SK-N-SH treated with all-trans-retinoic acid at 6 μM for 48 hours (cell line): ENCODE data around the gene TADA3.
A peak's percentile ranks its signal among the peaks of the same experiment; 100 is the strongest.

Source experiments
- ATAC-seq: fragments of 200-7000 bp; cut with Tn5 transposase; 3 replicates; pipeline ENCODE4 v1.9.1; 2020; ENCODE audit warnings: mild to moderate bottlenecking, moderate library complexity
- ARNTL ChIP-seq: fragments of 450-650 bp; formaldehyde crosslinking; IDR thresholded peaks from 2 replicates; pipeline ENCODE4 v1.5.0; 2020; ENCODE audit warnings: low read depth, mild to moderate bottlenecking, moderate library complexity, borderline replicate concordance
- CREB5 ChIP-seq: fragments of 250-450 bp; sonication (Bioruptor Pico); IDR thresholded peaks from 2 replicates; pipeline ENCODE4 v1.5.1; 2020; ENCODE audit warnings: low read depth, mild to moderate bottlenecking, moderate library complexity
- CSDC2 ChIP-seq: fragments of 250-450 bp; sonication (Bioruptor Pico); IDR thresholded peaks from 2 replicates; pipeline ENCODE4 v1.5.0; 2020; ENCODE audit warnings: mild to moderate bottlenecking, moderate library complexity
- CSRNP3 ChIP-seq: fragments of 250-450 bp; sonication (Bioruptor Pico); IDR thresholded peaks from 2 replicates; pipeline ENCODE4 v1.5.1; 2021; ENCODE audit warnings: mild to moderate bottlenecking, moderate library complexity
- ESRRG ChIP-seq: fragments of 250-450 bp; sonication (Bioruptor Pico); IDR thresholded peaks from 2 replicates; pipeline ENCODE4 v1.6.1; 2021; ENCODE audit warnings: mild to moderate bottlenecking
- GLIS3 ChIP-seq: fragments of 250-450 bp; sonication (Bioruptor Pico); IDR thresholded peaks from 2 replicates; pipeline ENCODE4 v1.5.0; 2020; ENCODE audit warnings: mild to moderate bottlenecking, moderate library complexity
- ISL1 ChIP-seq: fragments of 250-450 bp; sonication (Bioruptor Pico); IDR thresholded peaks from 2 replicates; pipeline ENCODE4 v2.1.2; 2022; ENCODE audit warnings: mild to moderate bottlenecking, moderate library complexity
- OSR1 ChIP-seq: fragments of 250-450 bp; sonication (Bioruptor Pico); IDR thresholded peaks from 2 replicates; pipeline ENCODE4 v1.8.0; 2022; ENCODE audit warnings: moderate library complexity, mild to moderate bottlenecking, inconsistent platforms
- POU6F1 ChIP-seq: fragments of 250-450 bp; sonication (Bioruptor Pico); IDR thresholded peaks from 2 replicates; pipeline ENCODE4 v1.8.0; 2021; ENCODE audit warnings: low read depth, mild to moderate bottlenecking, moderate library complexity, borderline replicate concordance
- PPARA ChIP-seq: fragments of 250-450 bp; sonication (Bioruptor Pico); IDR thresholded peaks from 2 replicates; pipeline ENCODE4 v1.5.0; 2020; ENCODE audit warnings: mild to moderate bottlenecking, borderline replicate concordance
- RARB ChIP-seq: fragments of 250-450 bp; sonication (Bioruptor Pico); IDR thresholded peaks from 2 replicates; pipeline ENCODE4 v1.8.0; 2021; ENCODE audit warnings: mild to moderate bottlenecking, moderate library complexity
- SNAI2 ChIP-seq: fragments of 250-450 bp; sonication (Bioruptor Pico); IDR thresholded peaks from 2 replicates; pipeline ENCODE4 v1.5.0; 2020; ENCODE audit warnings: mild to moderate bottlenecking, moderate library complexity
- TOX ChIP-seq: fragments of 250-450 bp; sonication (Bioruptor Pico); IDR thresholded peaks from 2 replicates; pipeline ENCODE4 v1.8.0; 2021; ENCODE audit warnings: mild to moderate bottlenecking, moderate library complexity, borderline replicate concordance
- TSHZ2 ChIP-seq: fragments of 250-450 bp; sonication (Bioruptor Pico); IDR thresholded peaks from 2 replicates; pipeline ENCODE4 v1.5.0; 2020; ENCODE audit warnings: mild to moderate bottlenecking, moderate library complexity
- ZC3H10 ChIP-seq: fragments of 250-450 bp; sonication (Bioruptor Pico); IDR thresholded peaks from 2 replicates; pipeline ENCODE4 v1.5.1; 2021; ENCODE audit warnings: mild to moderate bottlenecking, moderate library complexity
- ZFP3 ChIP-seq: fragments of 250-450 bp; sonication (Bioruptor Pico); IDR thresholded peaks from 2 replicates; pipeline ENCODE4 v1.5.0; 2020; ENCODE audit warnings: mild to moderate bottlenecking, moderate library complexity
- ZNF565 ChIP-seq: fragments of 450-650 bp; formaldehyde crosslinking; conservative IDR thresholded peaks from 2 replicates; pipeline ENCODE4 v1.5.0; 2020; ENCODE audit warnings: low read depth, mild to moderate bottlenecking, moderate library complexity
- ZNF70 ChIP-seq: fragments of 450-650 bp; formaldehyde crosslinking; IDR thresholded peaks from 2 replicates; pipeline ENCODE4 v1.5.0; 2020; ENCODE audit warnings: mild to moderate bottlenecking, moderate library complexity
- ZNF8 ChIP-seq: fragments of 450-650 bp; formaldehyde crosslinking; IDR thresholded peaks from 2 replicates; pipeline ENCODE4 v1.5.0; 2020; ENCODE audit warnings: mild to moderate bottlenecking, moderate library complexity

The TADA3 gene

GRCh38 chr3:9792405-9793160 is at the start of gene TADA3, which contains the start of gene ARPC4:
TSS of gene TADA3 (minus strand) at chr3:9792473. CDS start at chr3:9791466, 1,007 bp downstream.
TSS of gene ARPC4 (plus strand) at chr3:9793082. CDS start at chr3:9793122, 40 bp downstream.
- ATAC-seq = peak; percentile 93
- TF ChIP-seq ARNTL (CRISPR knock-in tag) (no peak), PPARA (CRISPR knock-in tag) (no peak), CSDC2 (CRISPR knock-in tag) (no peak), ISL1 (CRISPR knock-in tag) (no peak), ESRRG (no peak), TOX (CRISPR knock-in tag) (no peak), TSHZ2 (CRISPR knock-in tag) (no peak), OSR1 (CRISPR knock-in tag) (no peak)
- TF ChIP-seq, all 23 proteins: peak for 0

GRCh38 chr3:9841015-9841414 is 48.7 kb upstream of the TADA3 start:
- ATAC-seq = no peak
- TF ChIP-seq PPARA (CRISPR knock-in tag) (no peak), ZNF70 (CRISPR knock-in tag) (no peak), CSRNP3 (CRISPR knock-in tag) (no peak), TSHZ2 (CRISPR knock-in tag) (no peak), CREB5 (CRISPR knock-in tag) (no peak), ISL1 (CRISPR knock-in tag) (no peak), ZNF565 (no peak), GLIS3 (CRISPR knock-in tag) (no peak), ZC3H10 (CRISPR knock-in tag) (no peak), ARNTL (CRISPR knock-in tag) (no peak), CSDC2 (CRISPR knock-in tag) (no peak), ZNF8 (no peak), ESRRG (no peak), POU6F1 (CRISPR knock-in tag) (no peak), SNAI2 (no peak), TOX (CRISPR knock-in tag) (no peak), RARB (CRISPR knock-in tag) (no peak), OSR1 (CRISPR knock-in tag) (no peak), ZFP3 (CRISPR knock-in tag) (no peak)
- TF ChIP-seq, all 23 proteins: peak for 0
